Measurements from ENCODE around the gene CD36. TPM values are rescaled to one million over a fixed set of nuclear protein-coding genes. Genes with fewer than 3 reads are reported as not detected.

CD36 gene
- total RNA-seq = 1,000 to 10,000 TPM in 5 of 10 donors, 100 to 1,000 TPM in 5; 509 to 1,458 (median 988) TPM
- 100 to 1,000 TPM; 190 to 586 TPM for polyA plus RNA-seq
- long read RNA-seq, donor 1, transcript CD36-214 (15 exons, 2,298 nt) = minor isoform, 171 of 1,037 reads
- long read RNA-seq, donor 1, transcript CD36-201 (14 exons, 2,094 nt) = major isoform, 184 of 1,037 reads
- long read RNA-seq, donor 1, transcript CD36-202 (14 exons, 1,942 nt) = minor isoform, 53 of 1,037 reads
- long read RNA-seq, donor 1, partial matches to known transcripts = 88 of 1,037 reads
- long read RNA-seq, donor 1, other reads (novel, unspliced or antisense) = 536 of 1,037 reads
- long read RNA-seq, donor 2, transcript CD36-202 (14 exons, 1,942 nt) = minor isoform, 105 of 1,350 reads
- long read RNA-seq, donor 2, transcript CD36-201 (14 exons, 2,094 nt) = major isoform, 474 of 1,350 reads
- long read RNA-seq, donor 2, transcript CD36-214 (15 exons, 2,298 nt) = minor isoform, 128 of 1,350 reads
- long read RNA-seq, donor 2, partial matches to known transcripts = 198 of 1,350 reads
- long read RNA-seq, donor 2, other reads (novel, unspliced or antisense) = 435 of 1,350 reads
- long read RNA-seq, donor 3, transcript CD36-202 (14 exons, 1,942 nt) = minor isoform, 305 of 2,904 reads
- long read RNA-seq, donor 3, transcript CD36-214 (15 exons, 2,298 nt) = minor isoform, 239 of 2,904 reads
- long read RNA-seq, donor 3, transcript CD36-204 (12 exons, 1,686 nt) = minor isoform, 23 of 2,904 reads
- long read RNA-seq, donor 3, transcript CD36-201 (14 exons, 2,094 nt) = major isoform, 1,028 of 2,904 reads
- long read RNA-seq, donor 3, partial matches to known transcripts = 239 of 2,904 reads
- long read RNA-seq, donor 3, other reads (novel, unspliced or antisense) = 1,057 of 2,904 reads

GRCh38 chr7:80637911-80638765 lies at the start of gene CD36:
Gene CD36, plus strand, starts transcription at chr7:80638642. Its CDS starts 8,099 bp downstream, at chr7:80646741.
- TF ChIP-seq CTCF (IDR thresholded peaks at IDR 0.05) = no peak
- intact Hi-C loops (cut with DNase I) = loop anchor here in 5 of 10 donors (1.0 to 5.0 kb wide), 4 partner anchors 31 to 136 kb away; no protein-coding TSS in a partner anchor
- WGBS, 2 donors = 34 to 43% methylated on average over 4 of the region's 4 CpGs
- Histone ChIP-seq H3K36me3 (no peaks in the 10 kb centered on the region), H3K4me1 (peaks cover 0 to 69% (median 48%) of the 10 kb centered on the region in 9 donors), H3K27me3 (no peaks in the 10 kb centered on the region), H3K4me3 (peak within 1 kb of the TSS; percentile 34 to 63 (median 49)), H3K27ac (peak within 1 kb of the TSS; percentile 38 to 91 (median 78)), H3K9me3 (no peaks in the 10 kb centered on the region)
- DNase-seq = peak in 1 of 2 donors; percentile 70
- peak; percentile 58 to 80 (median 73) for ATAC-seq

- 36 to 44% methylated on average over 1 of the region's 1 CpG for WGBS, 2 donors
- Histone ChIP-seq H3K27ac (peak overlapping the region in 8 of 10 donors; percentile 11 to 66 (median 34)), H3K27me3 (no peaks in the 10 kb centered on the region), H3K9me3 (no peaks in the 10 kb centered on the region), H3K4me1 (peaks cover 2 to 53% (median 40%) of the 10 kb centered on the region in 9 donors), H3K36me3 (no peaks in the 10 kb centered on the region), H3K4me3 (no peak overlapping the region)
- no peak for TF ChIP-seq CTCF (IDR thresholded peaks at IDR 0.05)
- intact Hi-C loops (cut with DNase I) = loop anchor here in 4 of 10 donors (5.0 to 10.0 kb wide), 4 partner anchors 37 to 105 kb away; no protein-coding TSS in a partner anchor
- ATAC-seq = peak in 5 of 8 donors; percentile 41 to 79 (median 66)
- no peak for DNase-seq
Measured at GRCh38 chr7:80589631-80590030, 48.8 kb upstream of the CD36 start.

- TF ChIP-seq CTCF (IDR thresholded peaks at IDR 0.05) = no peak
- Histone ChIP-seq H3K27me3 (no peaks in the 10 kb centered on the region), H3K27ac (peak overlapping the region in 1 of 10 donors; percentile 33), H3K9me3 (no peaks in the 10 kb centered on the region), H3K4me3 (no peak overlapping the region), H3K36me3 (no peaks in the 10 kb centered on the region), H3K4me1 (peaks cover 2 to 63% (median 48%) of the 10 kb centered on the region in 9 donors)
- no peak for DNase-seq
- intact Hi-C loops (cut with DNase I) = loop anchor here in 2 of 10 donors (10.0 kb wide), 2 partner anchors 97 to 107 kb away; no protein-coding TSS in a partner anchor
- WGBS, 2 donors = 80 to 88% methylated on average over 1 of the region's 1 CpG
- no peak for ATAC-seq
Measured at GRCh38 chr7:80591654-80592053, 46.8 kb upstream of the CD36 start.

Measured in heart right ventricle (tissue), 16 donors.